GM21360 (cell line): ENCODE data around the gene CPEB1.
"Not testable (repeated sequence)": the region's sequence is repeated elsewhere in the genome, so short reads cannot be mapped to it uniquely, and the experiment has no call there.

Source experiments
- ATAC-seq: cut with Tn5 transposase; IDR thresholded peaks from one replicate; pipeline ENCODE4 v1.9.1; 2021; ENCODE audit warnings: mild to moderate bottlenecking, moderate library complexity; ENCODE audit not compliant: unreplicated experiment

Gene CPEB1

DNA sequence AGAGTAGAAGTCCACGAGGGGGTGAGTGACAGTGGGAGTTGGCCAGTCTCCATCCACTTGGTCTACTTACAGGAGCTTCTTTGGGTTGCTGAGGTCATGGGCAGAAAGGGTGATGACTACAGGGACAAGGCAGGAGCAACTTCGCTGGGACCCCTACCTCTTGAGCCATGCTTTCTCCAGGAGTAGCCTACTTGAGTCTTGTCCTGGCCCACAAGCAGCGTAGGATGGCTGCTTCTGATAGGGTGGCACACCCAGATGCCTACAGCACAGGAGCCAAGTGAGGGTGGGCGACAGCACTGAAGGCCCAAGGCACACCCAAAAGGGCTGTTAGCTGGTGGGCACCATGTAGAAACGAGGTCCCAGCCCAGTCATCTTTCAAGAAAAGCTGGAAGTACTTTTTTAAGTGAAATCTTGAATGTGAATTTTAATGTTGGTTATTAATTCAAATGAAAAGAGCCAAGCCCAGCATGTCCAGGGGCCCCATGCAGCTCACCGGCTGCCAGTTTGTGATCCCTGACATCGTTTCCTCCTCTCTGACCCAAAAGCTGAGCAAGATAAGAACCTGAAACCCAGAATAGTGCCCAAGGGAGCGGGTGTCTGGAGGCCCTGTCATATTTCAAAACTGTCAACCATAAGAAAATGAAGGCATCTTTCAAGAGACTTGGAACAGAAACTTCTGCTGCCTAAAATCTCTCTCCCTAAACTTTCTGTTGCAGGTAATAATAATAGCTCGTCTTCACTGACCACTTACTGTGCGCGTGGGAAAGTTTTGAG is 2.2 kb upstream of the CPEB1 start:
- no peak for ATAC-seq

DNA sequence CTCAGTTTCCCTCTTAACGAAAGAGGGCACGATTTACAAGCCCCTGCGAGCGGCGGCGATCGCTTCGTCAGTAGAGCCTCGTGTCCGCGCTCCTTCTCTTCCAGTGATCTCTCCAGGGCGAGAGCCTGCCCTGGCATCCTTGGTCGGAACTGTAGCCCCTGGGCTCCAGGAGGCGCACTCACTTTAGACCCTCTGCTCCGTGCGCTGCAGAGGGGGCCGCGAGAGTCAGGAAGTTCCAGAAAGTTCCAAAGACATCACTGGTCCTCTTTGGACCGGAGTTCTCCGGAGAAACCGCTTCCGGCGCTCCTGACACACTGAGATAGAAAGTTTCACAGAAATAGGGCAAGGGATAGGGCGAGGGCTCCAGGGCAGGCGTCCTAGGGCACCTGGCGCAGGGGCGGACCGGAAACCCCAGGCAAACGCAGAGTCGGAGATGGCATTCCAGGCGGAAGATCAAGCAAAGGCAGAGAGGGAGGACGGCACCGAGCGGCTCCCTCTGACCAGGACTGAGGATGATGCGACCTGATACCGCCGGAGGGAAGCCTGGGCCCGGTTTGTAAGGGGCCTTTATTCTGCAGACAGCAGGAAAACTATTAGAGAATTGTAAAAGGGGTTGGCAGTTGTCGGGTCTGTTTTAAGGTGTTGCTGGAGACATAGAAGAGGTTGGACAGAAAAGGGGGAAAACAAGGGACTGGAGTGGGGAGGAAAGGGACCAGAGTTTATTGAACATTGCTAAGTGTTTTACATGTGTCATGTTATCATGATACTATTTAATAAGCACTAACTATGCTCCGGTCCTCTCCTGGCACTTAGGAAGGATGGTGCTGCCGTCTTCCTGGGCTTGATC is 1.3 kb upstream of the CPEB1 start:
- no peak for ATAC-seq

DNA sequence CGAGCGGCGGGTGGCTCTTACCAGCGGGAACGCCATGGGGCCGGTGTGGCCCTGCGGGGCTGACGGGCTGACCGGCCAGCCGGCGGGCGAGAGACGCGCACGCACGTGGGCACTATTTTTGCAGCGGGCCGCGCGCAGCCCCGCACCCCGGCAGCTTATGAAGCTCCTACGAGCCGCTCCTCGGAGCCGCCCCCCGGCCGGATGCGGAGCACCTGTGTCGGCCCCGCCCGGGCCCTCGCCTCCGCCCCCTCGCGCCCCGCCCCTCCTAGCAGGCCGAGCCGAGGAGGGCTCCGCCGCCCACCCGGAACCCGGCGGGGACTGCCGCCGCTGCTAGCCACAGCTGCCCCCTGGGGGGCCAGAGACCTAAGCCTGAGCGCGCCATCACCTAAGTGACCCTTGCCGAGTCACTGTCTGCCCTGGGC is 683 bp upstream of the CPEB1 start:
- no peak for ATAC-seq

DNA sequence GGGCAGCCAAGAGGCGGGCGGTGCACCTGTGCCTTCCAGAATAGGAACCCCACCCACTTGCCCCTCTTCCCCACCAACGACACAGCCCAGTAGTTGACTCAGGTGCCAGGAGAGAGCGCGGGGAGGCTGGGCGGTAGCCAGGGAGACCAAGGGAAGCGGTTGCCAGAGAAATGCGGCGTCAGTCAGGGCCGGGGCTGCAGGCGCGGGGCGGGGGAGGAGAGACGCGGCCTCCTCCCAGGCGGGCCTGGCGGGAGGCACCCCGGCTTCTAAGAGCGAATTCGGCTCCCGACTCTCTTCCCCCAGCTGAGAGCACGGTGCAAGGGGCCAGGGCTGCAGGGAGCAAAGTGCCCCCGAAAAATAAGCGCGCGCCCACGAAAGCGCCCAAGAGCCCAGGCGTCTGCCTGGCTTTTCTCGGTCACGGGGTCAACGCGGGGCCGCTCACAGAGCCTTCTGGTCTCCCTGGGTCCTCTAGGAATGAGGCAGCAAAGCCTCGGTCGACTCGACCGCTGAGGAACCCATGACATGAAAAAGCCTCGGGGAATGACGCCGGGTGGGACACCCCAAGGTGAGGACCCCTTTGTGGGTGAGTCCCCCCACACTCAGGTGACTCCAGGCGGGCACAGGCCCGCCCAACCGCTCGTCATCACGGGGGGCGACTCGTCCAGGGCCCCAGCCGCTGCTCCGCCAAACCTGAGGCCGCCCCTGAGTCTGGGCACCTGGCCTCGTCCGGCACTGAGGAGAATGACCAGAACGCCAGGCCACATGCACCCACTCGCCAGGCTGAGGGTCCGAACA is 716 bp downstream of the CPEB1 start:
- ATAC-seq: no peak

DNA sequence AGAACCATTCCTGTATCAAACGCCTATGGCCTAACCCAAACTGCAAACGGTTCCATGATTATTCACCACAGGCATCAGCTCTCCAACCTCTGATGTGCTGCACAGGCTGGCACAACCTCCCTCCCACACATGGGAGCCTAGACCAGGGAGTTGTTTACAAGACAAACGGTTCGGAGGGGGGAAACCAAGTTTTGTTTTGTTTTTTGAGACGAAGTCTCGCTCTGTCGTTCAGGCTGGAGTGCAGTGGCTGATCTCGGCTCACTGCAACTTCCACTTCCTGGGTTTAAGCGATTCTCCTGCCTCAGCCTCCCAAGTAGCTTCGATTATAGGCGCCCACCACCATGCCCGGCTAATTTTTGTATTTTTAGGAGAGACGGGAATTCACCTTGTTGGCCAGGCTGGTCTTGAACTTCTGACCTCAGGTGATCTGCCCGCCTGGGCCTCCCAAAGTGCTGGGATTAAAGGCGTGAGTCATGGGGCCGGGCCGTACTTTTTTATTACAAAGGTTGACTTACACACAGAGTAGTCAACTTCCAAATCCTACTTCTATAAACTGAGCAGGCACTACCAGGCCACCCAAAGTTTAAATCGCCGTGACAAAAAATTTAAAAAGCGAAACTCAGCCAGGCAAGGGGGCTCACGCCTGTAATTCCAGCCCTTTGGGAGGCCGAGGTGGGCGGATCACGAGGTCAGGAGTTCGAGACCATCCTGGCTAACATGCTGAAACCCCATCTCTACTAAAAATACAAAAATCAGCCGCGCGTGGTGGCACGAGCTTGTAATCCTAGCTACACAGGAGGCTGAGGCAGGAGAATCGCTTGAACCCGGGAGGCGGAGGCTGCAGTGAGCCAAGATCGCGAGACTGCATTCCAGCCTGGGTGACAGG is 2.0 kb downstream of the CPEB1 start:
- not testable (repeated sequence) for ATAC-seq

DNA sequence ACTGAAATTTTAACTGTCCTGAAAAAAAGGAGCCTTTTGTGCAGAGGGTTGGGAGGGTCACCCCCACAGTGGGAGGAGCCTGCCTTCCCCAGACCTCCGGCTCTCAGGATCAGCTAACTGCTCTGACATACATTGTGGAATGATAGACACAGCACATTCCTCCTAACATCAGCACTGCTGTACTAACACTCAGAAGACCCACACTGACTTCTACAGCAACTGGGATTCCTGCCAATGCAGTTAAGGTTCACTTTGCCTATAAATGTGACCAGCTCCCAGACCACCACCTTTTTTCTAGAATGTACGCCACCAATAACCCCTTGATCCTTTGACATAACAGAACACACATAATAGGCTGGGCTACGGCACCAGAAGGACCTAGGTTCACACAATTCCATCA is 3.2 kb downstream of the CPEB1 start:
- no peak for ATAC-seq

DNA sequence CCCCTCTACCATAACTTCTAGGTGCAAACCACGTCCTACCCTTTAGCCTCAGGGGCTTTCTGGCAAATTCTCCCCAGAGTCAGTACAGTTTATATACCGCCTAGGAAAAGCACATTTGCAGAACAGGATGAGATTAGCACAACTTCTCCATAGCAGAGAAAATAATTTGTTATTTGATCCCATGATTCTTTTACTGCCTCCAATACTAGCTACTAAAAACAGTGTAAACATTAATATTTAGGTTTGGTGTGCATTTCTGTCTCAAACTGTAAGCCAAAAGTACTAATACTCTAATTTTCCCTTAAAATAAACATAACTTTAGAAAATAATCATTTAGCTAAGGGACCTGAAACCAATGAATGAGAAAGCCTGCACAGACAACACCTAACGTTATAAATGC is 4.5 kb downstream of the CPEB1 start:
- no peak for ATAC-seq

DNA sequence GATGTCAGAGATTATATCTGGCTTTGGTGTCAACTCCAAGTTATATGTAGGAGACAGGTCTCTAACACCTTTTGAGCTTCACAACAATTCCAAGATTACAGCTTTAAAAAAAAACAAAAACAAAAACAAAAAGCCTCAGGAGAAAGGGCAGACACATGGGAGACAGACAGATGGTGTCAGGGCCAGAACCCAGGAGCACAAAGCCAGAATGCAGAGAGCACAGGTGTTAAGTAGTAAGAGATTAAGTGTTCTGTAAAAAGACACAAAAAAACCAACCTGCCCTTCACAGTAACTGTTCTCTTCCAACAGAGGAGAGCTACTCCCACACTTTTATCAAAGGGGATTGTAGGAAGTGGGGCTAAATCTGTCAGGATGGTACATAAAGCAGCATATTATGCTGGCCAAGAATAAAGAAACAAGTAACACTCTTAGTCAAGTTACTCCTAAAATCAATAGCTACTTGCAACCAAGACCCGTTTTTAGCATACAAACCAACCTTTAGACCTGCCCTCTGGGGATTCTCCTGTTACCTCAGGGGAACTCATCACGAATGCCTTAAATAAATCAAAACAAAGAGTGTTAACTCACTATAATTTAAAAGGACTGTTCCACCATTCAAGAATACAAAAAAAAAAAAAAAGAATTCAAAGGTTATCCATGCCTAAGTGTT is 5.9 kb downstream of the CPEB1 start:
- ATAC-seq: no peak

DNA sequence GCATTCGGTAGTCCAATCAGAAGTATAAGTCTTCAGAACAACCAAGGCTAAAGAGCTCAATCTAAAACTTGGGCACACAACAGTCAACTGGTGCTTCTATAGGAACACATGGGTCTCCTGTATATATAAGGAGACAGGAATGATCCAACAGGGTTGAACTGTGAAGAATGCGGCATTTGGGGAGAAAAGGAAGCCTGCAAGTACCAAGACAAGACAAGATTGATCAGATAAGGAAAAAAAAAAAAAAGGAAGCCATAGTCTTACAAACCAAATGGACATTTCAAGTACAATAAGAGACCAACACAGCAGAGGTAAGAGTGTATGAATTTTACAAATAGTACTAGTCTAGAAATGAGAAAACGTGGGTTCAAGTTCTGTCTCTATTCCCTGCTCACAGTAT is 6.5 kb downstream of the CPEB1 start:
- no peak for ATAC-seq

DNA sequence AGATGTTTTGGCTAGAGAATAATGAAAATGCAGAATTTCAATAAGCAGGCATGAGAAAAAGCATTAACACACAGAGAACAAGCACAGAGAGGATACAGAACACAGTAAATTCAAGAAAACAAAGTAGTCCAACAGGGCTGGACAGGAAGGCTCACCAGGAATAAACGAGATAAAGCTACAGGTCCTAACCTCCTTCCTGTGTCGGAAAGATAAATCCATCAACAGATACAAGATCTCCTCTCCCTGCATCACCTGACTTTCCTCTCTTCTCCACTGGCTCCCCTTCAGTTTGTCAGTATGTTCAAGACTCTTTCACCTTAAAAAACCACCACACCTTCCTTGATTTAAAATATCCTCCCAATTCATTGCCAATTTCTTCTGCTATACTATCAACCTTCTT is 11.4 kb downstream of the CPEB1 start:
- ATAC-seq: no peak

DNA sequence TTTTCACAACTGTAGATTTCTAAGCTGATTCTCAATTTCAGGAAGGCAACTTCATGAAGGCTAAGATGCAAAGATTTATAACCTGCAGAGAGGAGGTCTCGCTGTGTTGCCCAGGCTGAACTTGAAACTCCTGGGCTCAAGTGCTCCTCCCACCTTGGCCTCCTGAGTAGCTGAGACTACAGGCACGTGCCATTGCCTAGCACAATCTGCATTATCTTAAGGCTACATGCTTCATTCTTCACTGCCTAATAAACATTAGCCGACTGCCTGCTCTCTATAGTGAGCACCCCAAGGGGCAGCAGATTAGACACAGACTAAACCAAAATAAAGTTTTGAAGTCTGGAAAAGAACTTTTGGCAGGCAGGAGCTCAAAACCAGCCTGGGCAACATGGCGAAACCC is 17.1 kb downstream of the CPEB1 start:
- ATAC-seq: no peak

DNA sequence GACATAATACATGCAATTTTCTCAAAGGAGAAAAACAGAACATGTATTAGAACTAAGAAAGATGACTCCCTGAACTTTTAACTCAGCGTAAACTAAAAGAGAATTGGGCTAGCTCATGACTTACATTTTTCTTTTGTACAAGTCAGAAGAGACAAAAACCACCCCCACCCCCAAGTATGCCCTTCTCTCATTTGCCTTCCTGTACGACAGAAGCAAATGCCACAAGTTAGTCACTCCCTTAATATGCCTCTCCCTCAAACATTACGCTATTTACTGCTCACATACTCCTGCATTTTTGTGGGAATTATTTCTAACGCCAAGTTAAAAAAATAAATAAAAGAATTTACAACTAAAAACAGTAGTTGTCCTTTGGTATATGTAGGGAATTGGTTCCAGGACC is 22.0 kb downstream of the CPEB1 start:
- no peak for ATAC-seq

DNA sequence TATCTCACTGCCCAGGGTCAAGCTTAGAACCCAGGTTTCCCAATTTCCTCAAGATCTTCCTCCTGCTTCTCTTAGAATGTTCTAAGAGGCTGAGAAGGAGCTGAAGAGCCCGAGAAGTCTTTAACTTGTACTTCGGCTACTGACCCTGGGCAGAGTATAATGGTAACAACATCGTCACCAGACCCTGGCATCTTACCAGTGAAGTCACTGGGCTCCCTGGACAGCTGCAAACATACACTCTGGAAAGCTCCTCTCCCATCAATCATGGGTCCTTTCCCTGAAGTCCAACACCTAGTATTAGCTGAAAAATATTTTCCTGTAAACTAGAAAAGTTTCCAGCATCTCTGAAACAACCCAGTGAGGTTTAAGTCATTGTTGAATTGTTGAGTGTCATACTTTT is 22.7 kb downstream of the CPEB1 start:
- ATAC-seq: no peak

DNA sequence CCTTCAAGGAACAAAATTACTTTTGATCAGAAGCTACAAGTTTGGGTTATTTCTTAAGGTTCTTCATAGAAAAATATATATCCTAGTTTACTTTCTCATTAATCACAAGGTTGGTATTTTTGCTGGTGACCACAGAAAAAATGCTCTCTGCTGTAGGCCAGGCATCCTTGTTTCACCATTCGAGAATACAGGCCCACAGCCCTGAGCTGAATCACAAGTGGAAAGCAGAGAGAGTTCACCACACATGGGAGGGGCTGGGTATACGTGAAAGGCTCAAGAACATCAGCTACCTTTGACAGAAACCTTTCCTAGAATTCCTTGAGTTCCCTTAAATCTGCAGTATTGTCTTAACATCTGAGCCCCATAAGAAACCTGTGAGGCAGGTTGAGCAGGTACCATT is 23.2 kb downstream of the CPEB1 start:
- no peak for ATAC-seq

DNA sequence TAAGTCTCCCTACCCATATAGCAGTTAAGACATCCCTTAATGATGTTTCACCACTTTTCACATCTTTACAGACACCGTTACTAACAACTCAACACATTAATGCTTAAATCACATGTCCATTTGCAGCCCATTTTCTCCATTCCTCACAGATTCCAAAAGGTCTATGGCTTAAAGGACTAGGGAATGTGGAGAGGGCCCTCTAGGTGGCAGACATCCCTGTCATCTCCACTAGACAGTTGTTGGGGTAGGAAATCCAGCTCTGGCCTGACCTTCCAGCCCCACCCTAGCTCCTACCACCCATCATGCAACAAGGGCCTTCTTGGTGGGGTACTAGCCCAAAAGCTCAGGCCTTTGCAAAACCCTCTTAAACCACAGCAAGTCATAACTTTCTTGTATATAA is 25.2 kb downstream of the CPEB1 start:
- no peak for ATAC-seq

DNA sequence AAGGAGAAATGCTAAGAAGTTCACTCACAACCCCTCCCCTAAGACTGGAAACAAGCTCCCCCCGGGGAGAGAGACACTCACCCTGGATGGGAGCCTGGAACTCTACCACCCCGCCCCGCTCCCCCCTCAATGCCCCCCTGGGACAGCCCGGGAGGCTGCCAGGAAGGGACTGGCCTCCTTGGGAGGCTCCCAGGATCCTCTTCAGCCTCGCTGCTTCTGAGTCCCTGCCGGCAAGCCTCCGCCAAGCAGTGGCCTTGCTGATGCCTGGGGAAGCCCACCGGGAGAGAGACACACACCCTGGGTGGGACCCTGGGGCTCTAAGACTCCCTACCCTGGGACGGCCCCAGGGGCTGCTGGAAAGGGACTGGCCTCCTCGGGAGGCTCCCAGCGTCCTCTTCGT is 33.4 kb downstream of the CPEB1 start:
- no peak for ATAC-seq

DNA sequence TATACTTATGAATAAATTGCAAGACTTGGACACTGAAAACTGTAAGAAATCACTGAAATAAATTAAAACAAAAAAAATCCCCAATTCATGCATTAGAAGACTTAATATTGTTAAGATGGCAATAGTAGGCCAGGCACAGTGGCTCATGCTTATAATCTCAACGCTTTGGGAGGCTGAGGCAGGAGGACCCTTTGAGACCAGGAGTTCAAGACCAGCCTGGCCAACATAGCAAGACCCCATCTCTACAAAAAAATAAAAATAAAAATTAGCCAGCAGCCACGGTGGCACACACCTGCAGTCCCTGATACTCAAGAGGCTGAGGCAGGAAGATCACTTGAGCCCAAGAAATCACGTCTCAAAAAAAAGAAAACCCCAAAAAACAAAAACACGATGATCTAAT is 35.8 kb downstream of the CPEB1 start:
- no peak for ATAC-seq

DNA sequence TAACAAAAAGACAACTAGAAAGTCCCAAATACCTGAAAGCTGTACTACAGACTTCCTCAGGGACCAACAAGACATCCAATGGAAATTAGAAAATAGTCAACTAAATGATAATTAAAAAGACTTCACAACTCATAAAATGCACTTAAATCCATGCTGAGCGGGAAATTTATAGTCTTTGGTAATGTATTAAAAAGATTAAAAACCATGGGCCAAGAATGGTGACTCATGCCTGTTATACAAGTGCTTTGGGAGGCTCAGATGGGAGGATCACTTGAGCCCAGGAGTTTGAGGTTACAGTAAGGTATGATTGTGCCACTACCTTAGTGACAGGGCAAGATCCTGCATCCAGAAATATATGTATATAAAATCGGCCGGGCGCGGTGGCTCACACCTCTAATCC is 45.0 kb downstream of the CPEB1 start:
- ATAC-seq: no peak

DNA sequence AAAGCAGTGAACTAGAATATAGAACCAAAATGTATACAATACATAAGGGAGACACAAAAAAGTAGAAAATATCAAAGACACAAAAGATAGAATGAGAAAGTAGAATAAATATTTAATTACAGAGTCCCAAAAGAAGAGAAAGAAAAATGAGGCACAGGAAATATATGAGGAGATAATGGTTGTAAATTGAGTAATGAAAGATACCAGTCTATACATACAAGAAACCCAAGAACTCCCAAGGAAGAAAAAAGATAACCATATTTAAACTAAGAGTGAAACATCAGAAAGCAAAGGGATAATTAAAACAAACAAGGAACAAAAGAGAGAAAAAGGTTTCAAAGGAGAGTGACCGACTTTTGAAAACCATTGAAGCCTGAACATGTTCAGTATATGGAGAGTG is 47.3 kb downstream of the CPEB1 start:
- ATAC-seq: no peak

DNA sequence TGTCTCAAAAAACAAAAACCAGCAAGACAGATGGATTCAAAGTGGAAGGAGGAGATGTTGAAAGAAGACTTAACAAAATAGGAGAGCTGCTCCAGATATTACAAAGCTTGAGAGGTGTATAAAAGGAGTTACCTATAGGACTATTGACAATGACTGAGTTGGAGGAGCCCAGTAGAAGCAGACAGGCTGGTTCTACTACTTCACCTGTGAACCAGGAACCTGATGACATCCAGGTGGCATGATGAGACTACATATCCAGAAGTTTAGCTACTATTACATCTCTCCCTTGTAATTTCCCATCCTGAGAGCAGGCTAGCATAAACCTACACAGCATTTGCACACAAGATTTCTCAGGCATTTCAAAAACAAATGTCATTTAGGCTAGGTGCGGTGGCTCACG is 49.3 kb downstream of the CPEB1 start:
- ATAC-seq: no peak
